Activated CD8-positive, alpha-beta T cell treated with anti-CD3 and anti-CD28 coated beads for 36 hours (primary cell): ENCODE data around the gene KBTBD8. TPM values are rescaled to one million over a fixed set of nuclear protein-coding genes. Genes with fewer than 3 reads are reported as not detected.
A peak's percentile ranks its signal among the peaks of the same experiment; 100 is the strongest.

ENCODE experiments used
- ATAC-seq: fragments of 200-7000 bp; cut with Tn5 transposase; one replicate; pipeline ENCODE4 v1.10.0; 2021; ENCODE audit warnings: mild to moderate bottlenecking, moderate library complexity
- CTCF ChIA-PET: fragments of 350-600 bp; sonication (Branson Sonifier 250); formaldehyde crosslinking; loops from one replicate; lab custom pipeline; 2021; ENCODE audit warnings: antibody characterized with exemption; lab: Charles Lee
- POLR2A ChIA-PET: fragments of 350-600 bp; sonication (Branson Sonifier 250); formaldehyde crosslinking; loops from one replicate; lab custom pipeline; 2021; ENCODE audit warnings: antibody characterized with exemption; lab: Charles Lee
- DNase-seq: peaks from one replicate; pipeline ENCODE4 v3.0.0-alpha.2; 2020
- H3K27ac Mint-ChIP-seq: one replicate; pipeline ENCODE4 v1.8.0; 2021; ENCODE audit warnings: mild to moderate bottlenecking, mixed read lengths
- H3K27me3 Mint-ChIP-seq: one replicate; pipeline ENCODE4 v1.8.0; 2021; ENCODE audit warnings: mixed read lengths
- H3K36me3 Mint-ChIP-seq: one replicate; pipeline ENCODE4 v1.8.0; 2021; ENCODE audit warnings: low read depth, mixed read lengths
- H3K4me1 Mint-ChIP-seq: one replicate; pipeline ENCODE4 v1.8.0; 2021; ENCODE audit warnings: low read depth, mixed read lengths
- H3K4me3 Mint-ChIP-seq: one replicate; pipeline ENCODE4 v1.8.0; 2021; ENCODE audit warnings: mild to moderate bottlenecking, moderate library complexity, mixed read lengths
- H3K9me3 Mint-ChIP-seq: one replicate; pipeline ENCODE4 v1.8.0; 2021; ENCODE audit warnings: mixed read lengths
- CTCF ChIP-seq: fragments of 200-600 bp; IDR thresholded peaks from one replicate; pipeline ENCODE4 v1.8.0; 2022; ENCODE audit warnings: antibody characterized with exemption, mild to moderate bottlenecking
- intact Hi-C: fragments of 100-400 bp; cut with micrococcal nuclease; formaldehyde crosslinking; loops from one replicate; pipeline ENCODE4 v1.10.0; 2022
- total RNA-seq, 2 experiments: library from RNA; stranded (reverse); gene quantifications; one replicate each; pipeline ENCODE4 v1.2.3, GENCODE V29; 2021

The KBTBD8 gene
- total RNA-seq, 2 experiments from 2014 or later: 10.9 to 11.1 TPM

GRCh38 chr3:66971245-66971644 is 26.9 kb upstream of the KBTBD8 start:
- DNase-seq: no peak
- H3K36me3 Mint-ChIP-seq: no peaks in the 10 kb centered on the region
- no peak overlapping the region for H3K27ac Mint-ChIP-seq
- no peak for ATAC-seq
- CTCF ChIA-PET: interaction anchor here (0.9 to 4.2 kb wide), 23 partner anchors 11 to 1922 kb away, joined by 3 to 40 read pairs (median 8); partner anchors contain the start of gene KBTBD8
- peaks cover 5% of the 10 kb centered on the region for H3K27me3 Mint-ChIP-seq
- H3K9me3 Mint-ChIP-seq: no peaks in the 10 kb centered on the region
- POLR2A ChIA-PET: interaction anchor here (1.1 kb wide), 1 partner anchor 27 kb away, joined by 7 read pairs; the partner anchor contains the start of gene KBTBD8
- peaks cover 16% of the 10 kb centered on the region for H3K4me1 Mint-ChIP-seq
- H3K4me3 Mint-ChIP-seq: peak overlapping the region; percentile 68
- no peak for TF ChIP-seq CTCF
- intact Hi-C loops: loop anchor here (5.0 kb wide), 1 partner anchor 66 kb away; no protein-coding TSS in a partner anchor

- peak; percentile 90 for TF ChIP-seq CTCF
- H3K27ac Mint-ChIP-seq: peak overlapping the region; percentile 69
- H3K4me3 Mint-ChIP-seq: peak overlapping the region; percentile 68
- ChIA-PET CTCF (interaction anchor here (0.7 to 4.2 kb wide), 40 partner anchors 10 to 1923 kb away, joined by 3 to 40 read pairs (median 6); partner anchors contain the start of gene KBTBD8), POLR2A (interaction anchor here (0.8 to 1.3 kb wide), 3 partner anchors 18 to 57 kb away, joined by 3 to 7 read pairs (median 3); partner anchors contain the start of gene KBTBD8)
- DNase-seq: peak; percentile 79
- H3K36me3 Mint-ChIP-seq: no peaks in the 10 kb centered on the region
- intact Hi-C loops: loop anchor here (2.0 to 5.0 kb wide), 2 partner anchors 65 to 137 kb away; no protein-coding TSS in a partner anchor
- no peaks in the 10 kb centered on the region for H3K9me3 Mint-ChIP-seq
- peaks cover 16% of the 10 kb centered on the region for H3K4me1 Mint-ChIP-seq
- peak; percentile 95 for ATAC-seq
- peaks cover 5% of the 10 kb centered on the region for H3K27me3 Mint-ChIP-seq
These were observed 26.1 kb upstream of the KBTBD8 start for GRCh38 chr3:66971891-66972551.

GRCh38 chr3:66980791-66981190 is 17.3 kb upstream of the KBTBD8 start:
- Mint-ChIP-seq H3K9me3 (no peaks in the 10 kb centered on the region), H3K36me3 (no peaks in the 10 kb centered on the region), H3K27ac (no peak overlapping the region), H3K27me3 (peaks cover 6% of the 10 kb centered on the region), H3K4me1 (no peaks in the 10 kb centered on the region), H3K4me3 (no peak overlapping the region)
- intact Hi-C loops: no loop called here
- DNase-seq (no peak), ATAC-seq (no peak)
- POLR2A ChIA-PET: interaction anchor here (0.6 kb wide), 1 partner anchor 19 kb away, joined by 3 read pairs; no protein-coding TSS in a partner anchor
- CTCF ChIA-PET: interaction anchor here (1.0 to 3.8 kb wide), 3 partner anchors 9 to 42 kb away, joined by 3 to 18 read pairs (median 4); no protein-coding TSS in a partner anchor
- TF ChIP-seq CTCF: no peak

GRCh38 chr3:66983101-66983500 is 15.0 kb upstream of the KBTBD8 start:
- no peak overlapping the region for H3K4me3 Mint-ChIP-seq
- peaks cover 3% of the 10 kb centered on the region for H3K27me3 Mint-ChIP-seq
- H3K27ac Mint-ChIP-seq: no peak overlapping the region
- ChIA-PET POLR2A (no interaction called here), CTCF (interaction anchor here (0.7 to 3.8 kb wide), 3 partner anchors 11 to 348 kb away, joined by 3 to 18 read pairs (median 4); no protein-coding TSS in a partner anchor)
- ATAC-seq (no peak), DNase-seq (no peak)
- H3K36me3 Mint-ChIP-seq: no peaks in the 10 kb centered on the region
- no peak for TF ChIP-seq CTCF
- intact Hi-C loops: no loop called here
- no peaks in the 10 kb centered on the region for H3K4me1 Mint-ChIP-seq
- H3K9me3 Mint-ChIP-seq: no peaks in the 10 kb centered on the region
